Measurements from ENCODE around the gene SSTR3. TPM values are rescaled to one million over a fixed set of nuclear protein-coding genes. Genes with fewer than 3 reads are reported as not detected.
"Not testable (repeated sequence)": the region's sequence is repeated elsewhere in the genome, so short reads cannot be mapped to it uniquely, and the experiment has no call there.

SSTR3 gene
- total RNA-seq, 1 donor from 2014 or later = not detected

DNA sequence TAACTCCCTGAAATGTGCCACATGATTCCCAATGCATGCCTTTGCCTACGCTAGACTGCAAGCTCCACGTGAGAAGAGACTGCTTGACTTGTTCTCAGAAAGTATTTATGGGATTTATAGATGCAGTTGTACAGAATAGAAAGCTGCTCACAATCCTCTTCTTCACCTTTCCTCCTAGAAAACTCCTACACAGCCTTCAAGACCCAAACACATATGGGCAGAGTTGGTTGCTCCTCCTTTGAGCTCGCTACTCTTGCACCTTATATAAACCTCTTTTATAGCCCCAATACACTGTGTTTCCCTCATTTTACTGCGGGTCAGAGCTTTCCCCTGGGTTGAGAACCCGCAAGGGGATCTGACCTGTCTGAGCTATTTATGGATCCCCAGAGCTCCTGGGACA, 40.6 kb downstream of the SSTR3 start:
- Mint-ChIP-seq H3K27ac (ENCODE audit: unreplicated experiment) (no peak overlapping the region), H3K4me1 (ENCODE audit: low read depth, unreplicated experiment) (no peaks in the 10 kb centered on the region), H3K4me3 (ENCODE audit: unreplicated experiment) (no peak overlapping the region), H3K27me3 (ENCODE audit: unreplicated experiment) (peaks cover 11% of the 10 kb centered on the region), H3K36me3 (ENCODE audit: unreplicated experiment) (peaks cover 14% of the 10 kb centered on the region), H3K9me3 (ENCODE audit: unreplicated experiment) (peaks cover 5% of the 10 kb centered on the region)
- DNase-seq = no peak
- TF ChIP-seq, protein P1, sequence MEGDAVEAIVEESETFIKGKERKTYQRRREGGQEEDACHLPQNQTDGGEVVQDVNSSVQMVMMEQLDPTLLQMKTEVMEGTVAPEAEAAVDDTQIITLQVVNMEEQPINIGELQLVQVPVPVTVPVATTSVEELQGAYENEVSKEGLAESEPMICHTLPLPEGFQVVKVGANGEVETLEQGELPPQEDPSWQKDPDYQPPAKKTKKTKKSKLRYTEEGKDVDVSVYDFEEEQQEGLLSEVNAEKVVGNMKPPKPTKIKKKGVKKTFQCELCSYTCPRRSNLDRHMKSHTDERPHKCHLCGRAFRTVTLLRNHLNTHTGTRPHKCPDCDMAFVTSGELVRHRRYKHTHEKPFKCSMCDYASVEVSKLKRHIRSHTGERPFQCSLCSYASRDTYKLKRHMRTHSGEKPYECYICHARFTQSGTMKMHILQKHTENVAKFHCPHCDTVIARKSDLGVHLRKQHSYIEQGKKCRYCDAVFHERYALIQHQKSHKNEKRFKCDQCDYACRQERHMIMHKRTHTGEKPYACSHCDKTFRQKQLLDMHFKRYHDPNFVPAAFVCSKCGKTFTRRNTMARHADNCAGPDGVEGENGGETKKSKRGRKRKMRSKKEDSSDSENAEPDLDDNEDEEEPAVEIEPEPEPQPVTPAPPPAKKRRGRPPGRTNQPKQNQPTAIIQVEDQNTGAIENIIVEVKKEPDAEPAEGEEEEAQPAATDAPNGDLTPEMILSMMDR (IDR thresholded peaks at IDR 0.05; ENCODE audit: partially characterized antibody, unreplicated experiment) = no peak

DNA sequence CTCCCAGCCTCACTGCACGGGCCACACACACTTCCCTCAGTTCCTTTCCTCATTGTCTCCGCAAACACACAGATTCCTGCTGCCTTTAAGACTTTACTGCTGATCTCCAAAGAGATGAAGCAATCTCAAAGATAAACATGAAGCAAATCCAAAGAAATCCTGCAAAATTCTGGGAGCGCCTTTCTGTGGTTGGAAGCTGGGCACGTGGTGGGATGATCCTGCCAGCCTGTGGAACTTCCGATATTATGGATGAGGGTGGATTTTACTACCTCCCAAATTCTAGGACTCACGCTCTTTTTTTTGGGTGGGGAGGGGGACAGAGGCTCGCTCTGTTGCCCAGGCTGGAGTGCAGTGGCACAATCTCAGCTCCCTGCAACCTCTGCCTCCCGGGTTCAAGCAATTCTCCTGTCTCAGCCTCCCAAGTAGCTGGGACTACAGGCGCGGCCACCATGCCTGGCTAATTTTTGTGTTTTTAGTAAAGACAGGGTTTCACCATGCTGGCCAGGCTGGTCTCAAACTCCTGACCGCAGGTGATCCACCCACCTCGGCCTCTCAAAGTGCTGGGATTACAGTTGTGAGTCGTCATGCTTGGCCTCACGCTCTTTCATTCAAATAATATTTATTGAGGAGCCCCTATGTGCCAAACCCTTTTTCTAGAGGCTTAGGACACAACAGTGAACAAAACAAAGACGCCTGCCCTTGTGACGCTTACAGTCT, 41.4 kb downstream of the SSTR3 start:
- Mint-ChIP-seq H3K36me3 (ENCODE audit: unreplicated experiment) (peaks cover 14% of the 10 kb centered on the region), H3K27me3 (ENCODE audit: unreplicated experiment) (peaks cover 12% of the 10 kb centered on the region)
- H3K4me1 Mint-ChIP-seq (ENCODE audit: low read depth, unreplicated experiment); H3K9me3 Mint-ChIP-seq (ENCODE audit: unreplicated experiment); DNase-seq; H3K4me3 Mint-ChIP-seq (ENCODE audit: unreplicated experiment); H3K27ac Mint-ChIP-seq (ENCODE audit: unreplicated experiment): not testable (repeated sequence)

DNA sequence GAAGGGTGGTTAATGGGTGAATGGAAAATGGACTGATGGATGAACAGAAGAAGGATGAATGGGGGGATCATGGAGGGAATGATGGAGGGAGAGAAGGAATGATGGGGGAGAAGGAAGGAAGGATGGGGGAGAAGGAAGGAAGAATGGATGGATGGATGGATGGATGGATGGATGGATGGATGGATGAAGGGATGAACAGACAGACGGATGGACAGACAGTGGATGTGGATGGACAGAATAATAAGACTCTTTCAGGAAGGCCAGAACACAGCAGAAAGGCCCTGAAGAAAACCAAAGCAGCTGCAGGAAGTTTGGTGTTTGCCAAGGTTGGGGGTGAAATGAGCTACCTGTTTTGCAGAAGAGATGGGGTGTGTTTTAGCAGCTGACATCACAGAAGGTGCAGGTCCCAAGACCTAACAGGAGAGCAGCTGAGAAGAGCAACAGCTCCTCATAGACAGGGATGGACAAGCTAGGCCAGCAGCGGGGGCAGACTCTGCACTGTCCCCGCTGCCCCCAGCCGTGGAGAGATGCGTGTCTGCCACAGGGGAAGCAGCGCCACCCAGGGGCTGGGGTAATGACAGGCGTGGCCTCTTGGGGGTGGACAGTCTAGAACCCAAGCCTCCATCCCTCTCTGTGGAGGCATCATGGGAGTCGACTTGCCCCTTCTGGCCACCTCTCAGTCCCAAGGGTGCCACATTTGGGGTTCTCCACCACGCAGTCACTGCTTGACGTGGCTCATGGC, 42.2 kb downstream of the SSTR3 start:
- H3K4me1 Mint-ChIP-seq (ENCODE audit: low read depth, unreplicated experiment) = peaks cover 5% of the 10 kb centered on the region
- peaks cover 15% of the 10 kb centered on the region for H3K27me3 Mint-ChIP-seq (ENCODE audit: unreplicated experiment)
- H3K27ac Mint-ChIP-seq (ENCODE audit: unreplicated experiment) = no peak overlapping the region
- TF ChIP-seq, protein P1 (IDR thresholded peaks at IDR 0.05; ENCODE audit: partially characterized antibody, unreplicated experiment) = no peak
- DNase-seq = peak; percentile 1
- peaks cover 5% of the 10 kb centered on the region for H3K9me3 Mint-ChIP-seq (ENCODE audit: unreplicated experiment)
- peaks cover 14% of the 10 kb centered on the region for H3K36me3 Mint-ChIP-seq (ENCODE audit: unreplicated experiment)
- H3K4me3 Mint-ChIP-seq (ENCODE audit: unreplicated experiment) = no peak overlapping the region

DNA sequence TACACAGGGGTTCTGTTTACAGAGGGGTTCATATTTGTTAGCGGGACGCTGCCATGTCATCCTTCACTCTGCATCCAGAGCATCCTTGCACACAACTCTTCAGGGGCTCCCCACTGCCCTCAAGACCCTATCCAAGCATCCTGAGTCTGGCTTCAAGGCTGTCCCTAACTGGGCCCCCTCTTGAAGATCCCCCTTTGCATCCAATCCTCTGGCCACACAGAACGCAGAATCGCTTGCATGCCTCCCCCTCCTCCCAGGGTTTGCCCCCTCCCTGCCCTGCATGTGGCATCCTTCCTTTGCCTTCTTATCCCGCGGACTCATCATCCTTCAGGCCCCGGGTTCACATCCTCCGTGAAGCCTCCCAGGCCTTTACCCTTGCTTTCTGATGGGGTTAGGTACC, 42.9 kb downstream of the SSTR3 start:
- Mint-ChIP-seq H3K27me3 (ENCODE audit: unreplicated experiment) (peaks cover 15% of the 10 kb centered on the region), H3K4me1 (ENCODE audit: low read depth, unreplicated experiment) (peaks cover 6% of the 10 kb centered on the region), H3K36me3 (ENCODE audit: unreplicated experiment) (peaks cover 14% of the 10 kb centered on the region), H3K27ac (ENCODE audit: unreplicated experiment) (no peak overlapping the region), H3K9me3 (ENCODE audit: unreplicated experiment) (peaks cover 5% of the 10 kb centered on the region), H3K4me3 (ENCODE audit: unreplicated experiment) (no peak overlapping the region)
- TF ChIP-seq, protein P1 (IDR thresholded peaks at IDR 0.05; ENCODE audit: partially characterized antibody, unreplicated experiment) = no peak
- peak; percentile 6 for DNase-seq

DNA sequence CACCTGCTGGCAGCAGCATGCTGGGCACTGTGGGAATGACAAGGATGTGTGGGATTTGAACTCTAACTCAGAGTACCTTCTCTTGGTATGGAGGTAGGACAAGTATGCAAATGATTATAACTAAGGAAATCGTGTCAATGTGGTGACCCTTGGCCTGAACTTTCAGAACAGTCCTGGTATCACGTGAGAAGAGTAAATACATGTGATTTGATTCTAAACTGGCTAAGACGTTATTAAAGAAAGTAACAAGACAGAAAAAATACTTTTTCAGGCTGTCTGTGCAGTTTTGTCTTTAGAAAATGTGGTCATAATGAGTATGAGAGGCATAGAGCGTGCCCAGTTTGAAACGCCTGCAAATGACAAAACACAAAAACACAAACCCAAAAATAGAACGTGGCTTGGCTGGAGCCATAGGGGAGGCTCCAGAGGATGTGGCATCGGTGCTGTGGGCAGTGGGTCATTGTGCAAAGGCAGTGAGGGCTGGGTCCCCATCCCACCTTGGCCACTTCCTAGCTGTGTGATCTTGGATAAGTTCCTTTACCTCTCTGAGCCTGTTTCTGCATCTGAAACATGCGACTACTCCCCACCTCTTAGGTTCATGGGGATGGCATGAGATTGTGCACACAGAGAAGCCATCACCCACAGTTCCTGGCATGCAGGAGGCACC, 44.2 kb downstream of the SSTR3 start:
- Mint-ChIP-seq H3K9me3 (ENCODE audit: unreplicated experiment) (peaks cover 5% of the 10 kb centered on the region), H3K27ac (ENCODE audit: unreplicated experiment) (no peak overlapping the region), H3K36me3 (ENCODE audit: unreplicated experiment) (peaks cover 14% of the 10 kb centered on the region), H3K4me1 (ENCODE audit: low read depth, unreplicated experiment) (peaks cover 6% of the 10 kb centered on the region), H3K27me3 (ENCODE audit: unreplicated experiment) (peaks cover 14% of the 10 kb centered on the region), H3K4me3 (ENCODE audit: unreplicated experiment) (no peak overlapping the region)
- TF ChIP-seq, protein P1 (IDR thresholded peaks at IDR 0.05; ENCODE audit: partially characterized antibody, unreplicated experiment) = no peak
- no peak for DNase-seq

All from glutamatergic neuron (in vitro differentiated cells).